Spleen (tissue), 11 donors: ENCODE data around the gene GTSF1L. TPM values are rescaled to one million over a fixed set of nuclear protein-coding genes. Genes with fewer than 3 reads are reported as not detected.
A peak's percentile ranks its signal among the peaks of the same experiment; 100 is the strongest.

Experiments
- DNase-seq: peaks from one replicate; pipeline ENCODE4 v3.0.0-alpha.2; 2020
- H3K27ac ChIP-seq, 8 donors: fragments of 200-600 bp; sonication (generic) in 7 of 8; 1 replicate in 4 of 8; 2 replicates in 4 of 8; pipeline versions ENCODE4 v1.5.0 to v1.8.0; 2016 to 2021; ENCODE audit warnings: inconsistent platforms in 4 of 8, mild to moderate bottlenecking in 4 of 8, moderate library complexity in 1 of 8
- H3K27me3 ChIP-seq, 7 donors: fragments of 200-600 bp; sonication (generic) in 6 of 7; replicated peaks in 1 of 7; 1 replicate in 4 of 7; 2 replicates in 3 of 7; pipeline versions ENCODE4 v1.5.0 to v1.8.0; 2016 to 2021; ENCODE audit warnings: inconsistent platforms in 3 of 7, mild to moderate bottlenecking in 1 of 7
- H3K36me3 ChIP-seq, 6 donors: fragments of 200-600 bp; sonication (generic) in 5 of 6; 1 replicate in 4 of 6; 2 replicates in 2 of 6; pipeline versions ENCODE4 v1.5.0 to v1.8.0; 2016 to 2021; ENCODE audit warnings: inconsistent platforms in 2 of 6
- H3K4me1 ChIP-seq, 6 donors: fragments of 200-600 bp; sonication (generic) in 5 of 6; 1 replicate in 3 of 6; 2 replicates in 3 of 6; pipeline versions ENCODE4 v1.5.0 to v1.8.0; 2016 to 2021; ENCODE audit warnings: inconsistent platforms in 3 of 6
- H3K4me3 ChIP-seq, 8 donors: fragments of 200-600 bp; sonication (generic) in 7 of 8; 1 replicate in 4 of 8; 2 replicates in 4 of 8; pipeline versions ENCODE4 v1.5.0 to v1.8.0; 2016 to 2021; ENCODE audit warnings: inconsistent platforms in 4 of 8, mild to moderate bottlenecking in 4 of 8, moderate library complexity in 2 of 8
- H3K9me3 ChIP-seq, 8 donors: fragments of 200-600 bp; sonication (generic) in 7 of 8; 1 replicate in 4 of 8; 2 replicates in 4 of 8; pipeline versions ENCODE4 v1.5.0 to v1.8.0; 2016 to 2021; ENCODE audit warnings: inconsistent platforms in 4 of 8
- POLR2A ChIP-seq, 3 donors: fragments of 450-650 bp; IDR thresholded peaks; one replicate each; pipeline ENCODE4 v1.5.1; 2017; ENCODE audit warnings: antibody characterized with exemption in 3 of 3, mild to moderate bottlenecking in 1 of 3
- POLR2AphosphoS5 ChIP-seq, 3 donors: sonication (generic); formaldehyde crosslinking; IDR thresholded peaks; one replicate each; pipeline ENCODE4 v1.5.1; 2017; ENCODE audit warnings: antibody characterized with exemption in 3 of 3
- WGBS, 5 donors: extraction: QIAGEN DNeasy Blood & Tissue Kit in 3 of 5; methylation state at CpG; one replicate each; pipeline versions ENCODE4 v1.1.5 to v1.1.7; 2013 to 2018; 5-methylcytosine and 5-hydroxymethylcytosine counted together
- intact Hi-C: fragments of 100-400 bp; cut with DNase I; formaldehyde crosslinking; loops from one replicate; pipeline ENCODE4 v1.15.0; 2023; ENCODE audit warnings: low total_unique reads
- polyA plus RNA-seq, 3 donors: library from polyadenylated mRNA; stranded (reverse); fragments of 200-250 nt; gene quantifications; one replicate each; pipeline ENCODE4 v1.2.1, GENCODE V29; 2013
- total RNA-seq, 7 donors: library from RNA; depleted of rRNA in 3 of 7; stranded (reverse); fragments of >200 nt in 3 of 7; fragmentation: NEBNext Ultra II Directional in 4 of 7; extraction: Animal tissue kit (Norgen Biotek cat#: 25700) in 4 of 7; gene quantifications; one replicate each; pipeline versions ENCODE4 v1.1.0 to v1.2.1, GENCODE V29; 2016 to 2021
- TF ChIP-seq, protein P1 (sequence below), 11 experiments: fragments of 200-600 bp in 7 of 11; fragments of 450-650 bp in 4 of 11; sonication (generic) in 4 of 11; IDR thresholded peaks in 8 of 11; conservative IDR thresholded peaks in 3 of 11; 1 replicate in 7 of 11; 2 replicates in 4 of 11; pipeline versions ENCODE4 v1.4.0 to v1.8.0; 2016 to 2021; ENCODE audit warnings: antibody characterized with exemption in 11 of 11, inconsistent platforms in 4 of 11, mild to moderate bottlenecking in 1 of 11
- donor health status: healthy with polysubstance abuse.
- donor health status: DM: no; HTN: no; CAD: no; lungs with moderate emphysema.
- donor health status: DM: no; HTN: no; CAD: no.
- donor health status: Bipolar disorder and iron deficiency.
- donor health status: healthy.
- donor health status: DM: no; HTN: no; CAD: no.
- donor health status: DM: yes; HTN: yes; CAD: no.

GTSF1L gene
- total and polyA plus RNA-seq, 10 donors = 0.40 to 3.0 (median 0.90) TPM; not detected in 5

GRCh38 chr20:43715511-43715910 is 11.3 kb downstream of the GTSF1L start:
- DNase-seq = no peak
- peaks cover 0 to 69% (median 3%) of the 10 kb centered on the region in 6 donors for H3K36me3 ChIP-seq

GRCh38 chr20:43715044-43715443 is 11.8 kb downstream of the GTSF1L start:
- intact Hi-C loops = no loop called here
- 92 to 99% (median 96%) methylated on average over 9 of the region's 9 CpGs for WGBS, 5 donors
- Histone ChIP-seq H3K9me3 (no peaks in the 10 kb centered on the region), H3K27me3 (no peaks in the 10 kb centered on the region), H3K36me3 (peaks cover 0 to 74% (median 3%) of the 10 kb centered on the region in 6 donors), H3K4me1 (peaks cover 0 to 13% (median 0%) of the 10 kb centered on the region in 6 donors), H3K4me3 (no peak overlapping the region), H3K27ac (no peak overlapping the region)
- no peak for DNase-seq
- TF ChIP-seq POLR2AphosphoS5 (IDR thresholded peaks at IDR 0.05) (no peak), POLR2A (IDR thresholded peaks at IDR 0.05) (no peak)
- TF ChIP-seq, protein P1, sequence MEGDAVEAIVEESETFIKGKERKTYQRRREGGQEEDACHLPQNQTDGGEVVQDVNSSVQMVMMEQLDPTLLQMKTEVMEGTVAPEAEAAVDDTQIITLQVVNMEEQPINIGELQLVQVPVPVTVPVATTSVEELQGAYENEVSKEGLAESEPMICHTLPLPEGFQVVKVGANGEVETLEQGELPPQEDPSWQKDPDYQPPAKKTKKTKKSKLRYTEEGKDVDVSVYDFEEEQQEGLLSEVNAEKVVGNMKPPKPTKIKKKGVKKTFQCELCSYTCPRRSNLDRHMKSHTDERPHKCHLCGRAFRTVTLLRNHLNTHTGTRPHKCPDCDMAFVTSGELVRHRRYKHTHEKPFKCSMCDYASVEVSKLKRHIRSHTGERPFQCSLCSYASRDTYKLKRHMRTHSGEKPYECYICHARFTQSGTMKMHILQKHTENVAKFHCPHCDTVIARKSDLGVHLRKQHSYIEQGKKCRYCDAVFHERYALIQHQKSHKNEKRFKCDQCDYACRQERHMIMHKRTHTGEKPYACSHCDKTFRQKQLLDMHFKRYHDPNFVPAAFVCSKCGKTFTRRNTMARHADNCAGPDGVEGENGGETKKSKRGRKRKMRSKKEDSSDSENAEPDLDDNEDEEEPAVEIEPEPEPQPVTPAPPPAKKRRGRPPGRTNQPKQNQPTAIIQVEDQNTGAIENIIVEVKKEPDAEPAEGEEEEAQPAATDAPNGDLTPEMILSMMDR (IDR thresholded peaks at IDR 0.05 in 8 of 11, conservative IDR thresholded peaks at IDR 0.05 in 3 of 11) = no peak

More at GRCh38 chr20:43715511-43715910, 11.3 kb downstream of the GTSF1L start:
- H3K27me3 ChIP-seq = no peaks in the 10 kb centered on the region
- no peak for TF ChIP-seq POLR2A (IDR thresholded peaks at IDR 0.05)
- TF ChIP-seq, protein P1 (IDR thresholded peaks at IDR 0.05 in 8 of 11, conservative IDR thresholded peaks at IDR 0.05 in 3 of 11) = no peak
- TF ChIP-seq POLR2AphosphoS5 (IDR thresholded peaks at IDR 0.05) = no peak
- intact Hi-C loops = no loop called here
- no peak overlapping the region for H3K4me3 ChIP-seq
- 89 to 95% (median 90%) methylated on average over 6 of the region's 6 CpGs for WGBS, 5 donors
- no peak overlapping the region for H3K27ac ChIP-seq
- H3K9me3 ChIP-seq = no peaks in the 10 kb centered on the region
- peaks cover 0 to 9% (median 0%) of the 10 kb centered on the region in 6 donors for H3K4me1 ChIP-seq

DNA sequence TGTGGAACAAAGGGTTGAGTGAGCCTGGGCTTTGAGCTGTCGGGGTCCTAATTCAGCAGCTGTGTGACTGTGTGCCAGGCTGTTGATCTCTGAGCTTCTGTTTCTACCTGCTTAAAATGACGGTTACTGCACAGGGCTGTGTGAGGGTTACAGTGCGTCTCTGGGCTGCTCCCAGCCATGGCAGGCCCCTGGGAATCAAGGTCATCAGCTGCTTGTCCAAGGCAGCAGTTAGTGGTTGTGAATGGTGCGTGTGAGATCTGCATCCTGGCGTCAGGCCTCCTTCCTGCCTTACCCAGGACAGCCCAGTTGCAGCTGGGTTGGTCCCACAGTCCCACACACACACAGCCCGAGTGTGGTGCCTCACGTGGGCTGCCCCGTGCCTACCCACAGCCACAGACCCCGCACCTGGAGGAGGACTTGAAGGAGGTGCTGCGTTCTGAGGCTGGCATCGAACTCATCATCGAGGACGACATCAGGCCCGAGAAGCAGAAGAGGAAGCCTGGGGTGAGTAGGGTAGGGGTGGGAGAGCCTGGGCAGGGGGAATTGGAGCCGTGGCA is 15.6 kb downstream of the GTSF1L start:
- no peaks in the 10 kb centered on the region for H3K9me3 ChIP-seq
- DNase-seq = no peak
- H3K27me3 ChIP-seq = no peaks in the 10 kb centered on the region
- peak in 2 of 3 donors; percentile 41 to 64 for TF ChIP-seq POLR2AphosphoS5 (IDR thresholded peaks at IDR 0.05)
- TF ChIP-seq, protein P1 (IDR thresholded peaks at IDR 0.05 in 8 of 11, conservative IDR thresholded peaks at IDR 0.05 in 3 of 11) = no peak
- intact Hi-C loops = no loop called here
- H3K36me3 ChIP-seq = peaks cover 0 to 91% (median 3%) of the 10 kb centered on the region in 6 donors
- H3K27ac ChIP-seq = peak overlapping the region in 3 of 8 donors; percentile 37 to 41 (median 38)
- H3K4me1 ChIP-seq = peaks cover 0 to 16% (median 0%) of the 10 kb centered on the region in 6 donors
- H3K4me3 ChIP-seq = no peak overlapping the region
- 65 to 85% (median 76%) methylated on average over 12 to 15 of the region's 15 CpGs for WGBS, 5 donors

DNA sequence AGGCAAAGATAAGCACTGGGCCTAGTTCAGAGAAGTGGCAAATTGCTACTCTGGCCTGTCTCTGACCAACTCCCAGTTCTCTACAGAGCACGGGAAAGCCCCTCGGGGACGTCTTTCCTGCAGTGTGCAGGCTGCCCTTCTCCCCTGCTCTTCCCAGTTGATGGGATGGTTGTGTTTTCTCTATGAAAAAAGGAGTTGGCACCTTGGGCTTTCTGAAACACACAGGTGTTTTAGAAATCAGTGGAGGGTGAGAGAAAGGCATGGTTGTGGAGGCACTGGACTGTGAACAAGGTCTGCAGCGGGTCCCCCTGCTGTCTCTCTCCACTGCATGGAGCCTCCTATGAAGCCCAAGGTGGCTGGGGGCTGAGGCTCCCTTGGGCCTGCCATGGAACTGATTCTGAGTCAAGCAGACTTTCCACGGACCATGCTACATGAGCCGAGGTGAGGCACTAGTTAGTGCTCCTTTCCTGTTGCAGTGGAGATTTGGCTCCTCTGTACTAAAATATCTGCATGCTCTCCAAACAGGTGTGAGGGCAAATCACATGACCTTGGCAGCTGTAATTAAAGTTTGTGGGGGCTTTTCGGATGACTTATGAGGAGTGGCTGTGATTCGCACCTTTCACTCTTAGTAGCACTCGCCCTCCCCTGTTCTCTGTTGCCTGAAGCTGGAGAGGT is 16.3 kb downstream of the GTSF1L start:
- Histone ChIP-seq H3K27me3 (no peaks in the 10 kb centered on the region), H3K36me3 (peaks cover 0 to 91% (median 3%) of the 10 kb centered on the region in 6 donors), H3K9me3 (no peaks in the 10 kb centered on the region), H3K4me1 (peaks cover 0 to 16% (median 0%) of the 10 kb centered on the region in 6 donors), H3K27ac (peak overlapping the region in 4 of 8 donors; percentile 9 to 41 (median 38)), H3K4me3 (no peak overlapping the region)
- WGBS, 5 donors = 73 to 79% (median 74%) methylated on average over 9 of the region's 9 CpGs
- TF ChIP-seq POLR2AphosphoS5 (IDR thresholded peaks at IDR 0.05) (no peak), POLR2A (IDR thresholded peaks at IDR 0.05) (no peak)
- TF ChIP-seq, protein P1 (IDR thresholded peaks at IDR 0.05 in 8 of 11, conservative IDR thresholded peaks at IDR 0.05 in 3 of 11) = no peak
- intact Hi-C loops = no loop called here
- DNase-seq = no peak
